ENCODE results near the gene EEPD1.
"Not testable (repeated sequence)": the region's sequence is repeated elsewhere in the genome, so short reads cannot be mapped to it uniquely, and the experiment has no call there.

The EEPD1 gene

GRCh38 chr7:36152756-36153570 lies at the start of gene EEPD1:
TSS of gene EEPD1 (plus strand) at chr7:36153254. CDS start at chr7:36154325, 1,071 bp downstream.
- DNase-seq = peak; percentile 99

GRCh38 chr7:36103837-36104561 lies 49.1 kb upstream of the EEPD1 start:
- DNase-seq = no peak

- not testable (repeated sequence) for DNase-seq
Observed at GRCh38 chr7:36106972-36107908, 45.8 kb upstream of the EEPD1 start.

GRCh38 chr7:36107926-36108631 lies 45.0 kb upstream of the EEPD1 start:
- no peak for DNase-seq

- DNase-seq = no peak
Observed at GRCh38 chr7:36109013-36109627, 43.9 kb upstream of the EEPD1 start.

GRCh38 chr7:36110584-36110983 lies 42.5 kb upstream of the EEPD1 start:
- no peak for DNase-seq

GRCh38 chr7:36112969-36113368 lies 40.1 kb upstream of the EEPD1 start:
- DNase-seq = no peak

- DNase-seq = no peak
Observed at GRCh38 chr7:36114355-36114754, 38.7 kb upstream of the EEPD1 start.

- DNase-seq = peak; percentile 77
Observed at GRCh38 chr7:36115448-36116321, 37.4 kb upstream of the EEPD1 start.

GRCh38 chr7:36116347-36117202 lies 36.5 kb upstream of the EEPD1 start:
- DNase-seq = no peak

GRCh38 chr7:36117203-36117840 lies 35.7 kb upstream of the EEPD1 start:
- DNase-seq = no peak

GRCh38 chr7:36118344-36118743 lies 34.7 kb upstream of the EEPD1 start:
- no peak for DNase-seq

GRCh38 chr7:36119005-36119706 lies 33.9 kb upstream of the EEPD1 start:
- DNase-seq = no peak

GRCh38 chr7:36119983-36120646 lies 32.9 kb upstream of the EEPD1 start:
- DNase-seq = not testable (repeated sequence)

GRCh38 chr7:36125630-36126029 lies 27.4 kb upstream of the EEPD1 start:
- DNase-seq = not testable (repeated sequence)

- no peak for DNase-seq
Observed at GRCh38 chr7:36127075-36127740, 25.8 kb upstream of the EEPD1 start.

- no peak for DNase-seq
Observed at GRCh38 chr7:36128448-36129047, 24.5 kb upstream of the EEPD1 start.
